Psoas muscle (tissue), 8 donors: ENCODE results near the gene PAM. TPM values are rescaled to one million over a fixed set of nuclear protein-coding genes. Genes with fewer than 3 reads are reported as not detected.

Experiments used
- ATAC-seq, 4 donors: fragments of 200-7000 bp; cut with Tn5 transposase; one replicate each; pipeline ENCODE4 v1.9.1; 2020; ENCODE audit warnings: moderate library complexity in 3 of 4, mild to moderate bottlenecking in 2 of 4
- DNase-seq, 2 donors: peaks; one replicate each; pipeline ENCODE4 v3.0.0-alpha.2; 2020
- H3K27ac ChIP-seq: fragments of 200-600 bp; one replicate; pipeline ENCODE4 v1.8.0; 2022
- H3K27me3 ChIP-seq, 3 donors: fragments of 200-600 bp in 1 of 3; one replicate each; pipeline versions ENCODE4 v1.6.1 to v1.8.0; 2013 to 2022; ENCODE audit warnings: low read length in 2 of 3, mild to moderate bottlenecking in 2 of 3, moderate library complexity in 1 of 3; ENCODE audit not compliant: insufficient read depth in 3 of 3
- H3K36me3 ChIP-seq, 2 donors: fragments of 200-600 bp in 1 of 2; one replicate each; pipeline versions ENCODE4 v1.6.1 to v1.8.0; 2013 to 2022; ENCODE audit warnings: low read depth in 1 of 2, mild to moderate bottlenecking in 1 of 2, moderate library complexity in 1 of 2; ENCODE audit not compliant: insufficient read depth in 1 of 2
- H3K4me1 ChIP-seq: fragments of 200-600 bp; one replicate; pipeline ENCODE4 v1.8.0; 2022
- H3K4me3 ChIP-seq: fragments of 200-600 bp; one replicate; pipeline ENCODE4 v1.8.0; 2022; ENCODE audit warnings: mild to moderate bottlenecking
- H3K9me3 ChIP-seq: fragments of 200-600 bp; one replicate; pipeline ENCODE4 v1.8.0; 2022
- CTCF ChIP-seq: fragments of 200-600 bp; IDR thresholded peaks from one replicate; pipeline ENCODE4 v1.8.0; 2022; ENCODE audit warnings: antibody characterized with exemption
- WGBS, 3 donors: extraction: QIAGEN DNeasy Blood & Tissue Kit; methylation state at CpG; one replicate each; pipeline versions ENCODE4 v1.1.6 to v1.1.7; 2013; 5-methylcytosine and 5-hydroxymethylcytosine counted together
- intact Hi-C, 2 donors: fragments of 100-400 bp; cut with DNase I; formaldehyde crosslinking; loops; one replicate each; pipeline versions ENCODE4 v1.11.0 to v1.14.2; 2022
- polyA plus RNA-seq, 3 donors: library from polyadenylated mRNA; stranded (reverse); fragments of 200-250 nt; gene quantifications; one replicate each; pipeline ENCODE4 v1.2.3, GENCODE V29; 2013
- total RNA-seq, 4 donors: library from RNA; stranded (reverse); fragmentation: NEBNext Ultra II Directional in 2 of 4; extraction: Animal tissue kit (Norgen Biotek cat#: 25700) in 2 of 4; gene quantifications; one replicate each; pipeline versions ENCODE4 v1.2.1 to v1.2.4, GENCODE V29; 2021 to 2023
- donor health status: healthy with polysubstance abuse.
- donor health status: DM: no; HTN: no; CAD: no; lungs with moderate emphysema.
- donor health status: Bipolar disorder and iron deficiency.
- donor health status: healthy.
- donor health status: DM: yes; HTN: yes; CAD: no.
- donor health status: DM: no; HTN: no; CAD: no.
- donor health status: DM: no; HTN: no; CAD: no.
- donor health status: DM: yes; HTN: yes; CAD: no.

PAM gene
- total and polyA plus RNA-seq, 7 donors: 29.5 to 279 (median 191) TPM

- Histone ChIP-seq H3K27me3 (no peaks in the 10 kb centered on the region), H3K36me3 (peaks cover 0 to 28% of the 10 kb centered on the region in 2 donors), H3K27ac (no peak overlapping the region), H3K4me3 (no peak overlapping the region), H3K4me1 (peaks cover 34% of the 10 kb centered on the region), H3K9me3 (no peaks in the 10 kb centered on the region)
- no peak for TF ChIP-seq CTCF
- no peak for ATAC-seq
- intact Hi-C loops: no loop called here
- no peak for DNase-seq
Measured at GRCh38 chr5:102916109-102916508, 161.0 kb downstream of the PAM start.

GRCh38 chr5:102918986-102919610, 164.0 kb downstream of the PAM start:
- Histone ChIP-seq H3K36me3 (peaks cover 0 to 21% of the 10 kb centered on the region in 2 donors), H3K4me1 (peaks cover 15% of the 10 kb centered on the region), H3K9me3 (no peaks in the 10 kb centered on the region), H3K27ac (no peak overlapping the region), H3K4me3 (no peak overlapping the region), H3K27me3 (no peaks in the 10 kb centered on the region)
- no peak for TF ChIP-seq CTCF
- ATAC-seq (no peak), DNase-seq (no peak)
- intact Hi-C loops: no loop called here
- 94 to 98% (median 95%) methylated on average over 1 of the region's 1 CpG for WGBS, 3 donors

- 47 to 70% (median 49%) methylated on average over 5 of the region's 5 CpGs for WGBS, 3 donors
- ATAC-seq: no peak
- Histone ChIP-seq H3K4me3 (no peak overlapping the region), H3K4me1 (peaks cover 15% of the 10 kb centered on the region), H3K36me3 (peaks cover 3 to 18% of the 10 kb centered on the region in 2 donors), H3K9me3 (no peaks in the 10 kb centered on the region), H3K27me3 (no peaks in the 10 kb centered on the region), H3K27ac (no peak overlapping the region)
- TF ChIP-seq CTCF: no peak
- intact Hi-C loops: no loop called here
- no peak for DNase-seq
Measured at GRCh38 chr5:102920762-102921161, 165.7 kb downstream of the PAM start.

GRCh38 chr5:102921341-102922044, 166.4 kb downstream of the PAM start:
- intact Hi-C loops: no loop called here
- no peak overlapping the region for H3K27ac ChIP-seq

More at GRCh38 chr5:102921341-102922044, 166.4 kb downstream of the PAM start:
- peaks cover 15% of the 10 kb centered on the region for H3K4me1 ChIP-seq
- no peak overlapping the region for H3K4me3 ChIP-seq
- no peaks in the 10 kb centered on the region for H3K27me3 ChIP-seq
- 92 to 95% (median 93%) methylated on average over 1 of the region's 1 CpG for WGBS, 3 donors
- no peak for TF ChIP-seq CTCF
- no peak for ATAC-seq
- no peaks in the 10 kb centered on the region for H3K9me3 ChIP-seq
- DNase-seq: no peak
- H3K36me3 ChIP-seq: peaks cover 3 to 20% of the 10 kb centered on the region in 2 donors
